ENCODE data around the gene PHF21A. TPM values are rescaled to one million over a fixed set of nuclear protein-coding genes. Genes with fewer than 3 reads are reported as not detected.

PHF21A gene
- total and polyA plus RNA-seq, 2 of the 13 experiments (the other 11 are each of a cell fraction or from before 2014, with no cell fraction given) = 4.1 to 34.6 TPM

- Histone ChIP-seq H3K36me3 (replicated peaks in 1 of 2; ENCODE audit: control insufficient read depth in 1 of 2, insufficient read depth in 2 of 2, low read length in 2 of 2) (peaks cover 6 to 28% of the 10 kb centered on the region in 2 experiments; a peak in 4 of 5 replicates), H3K79me2 (ENCODE audit: insufficient read depth, low read length) (no peaks in the 10 kb centered on the region), H3K4me1 (ENCODE audit: insufficient read depth, low read length) (peaks cover 29% of the 10 kb centered on the region), H3K4me2 (ENCODE audit: low read depth, low read length) (no peak overlapping the region), H4K20me1 (ENCODE audit: insufficient read depth, low read length) (no peaks in the 10 kb centered on the region), H3K9ac (ENCODE audit: insufficient read depth, low read depth, low read length) (no peak overlapping the region), H3K27ac (ENCODE audit: extremely low read length, insufficient read depth, low read length) (no peak overlapping the region), H3K27me3 (ENCODE audit: control insufficient read depth in 1 of 2, insufficient read depth in 2 of 2, low read length in 2 of 2) (no peaks in the 10 kb centered on the region), H3K9me3 (ENCODE audit: low read length) (no peaks in the 10 kb centered on the region), H3K4me3 (replicated peaks in 1 of 3; ENCODE audit: insufficient read depth in 1 of 3, low read depth in 2 of 3, low read length in 3 of 3) (no peak overlapping the region), H2AFZ (ENCODE audit: low read length) (no peak overlapping the region)
- FAIRE-seq (no peak), ATAC-seq (no peak), DNase-seq (ENCODE audit: low spot score) (no peak)
- TF ChIP-seq SUZ12 (IDR thresholded peaks at IDR 0.05; ENCODE audit: low read depth, low read length) = no peak
- TF ChIP-seq THYN1 (CRISPR knock-in tag; IDR thresholded peaks at IDR 0.05; ENCODE audit: borderline replicate concordance, low read depth) = no peak
- no peak for TF ChIP-seq HIVEP1 (CRISPR knock-in tag; IDR thresholded peaks at IDR 0.05)
- no peak for TF ChIP-seq ZNF678 (CRISPR knock-in tag; IDR thresholded peaks at IDR 0.05)
- no peak for TF ChIP-seq ZBTB2 (CRISPR knock-in tag; IDR thresholded peaks at IDR 0.05; ENCODE audit: low read depth)
- TF ChIP-seq ZNF556 (CRISPR knock-in tag; IDR thresholded peaks at IDR 0.05; ENCODE audit: borderline replicate concordance) = no peak
- TF ChIP-seq MIER3 (CRISPR knock-in tag; IDR thresholded peaks at IDR 0.05; ENCODE audit: borderline replicate concordance) = no peak
- TF ChIP-seq EZH2 (conservative IDR thresholded peaks at IDR 0.05; ENCODE audit: low read depth, low read length) = no peak
- no peak for TF ChIP-seq NR3C1 (CRISPR knock-in tag; IDR thresholded peaks at IDR 0.05)
- intact Hi-C loops (cut with micrococcal nuclease; ENCODE audit: unreplicated experiment) = no loop called here
- 75% methylated on average over 5 of the region's 10 CpGs for WGBS (ENCODE audit: low lambda C conversion rate)
- ChIA-PET CTCF (ENCODE audit: low intra/inter-chr PET ratio, low total read pairs) (no interaction called here), POLR2A (interaction anchor here (1.8 kb wide), 1 partner anchor 10 kb away, joined by 5 read pairs; the partner anchor contains the start of gene LARGE2)
- no TSS peak for BruUV-seq (replicated peaks)
- in situ Hi-C loops (cut with HindIII; ENCODE audit: extremely low pct_ligation_motif_present, low pct_unique_long_range_greater_than_20kb) = no loop called here
These were observed 189.5 kb downstream of the PHF21A start for GRCh38 chr11:45931739-45932138.
